Fibroblast of villous mesenchyme (primary cell): ENCODE data around the gene LPIN3. TPM values are rescaled to one million over a fixed set of nuclear protein-coding genes. Genes with fewer than 3 reads are reported as not detected.

Source experiments
- DNase-seq: peaks from one replicate; pipeline ENCODE4 v3.0.0-alpha.2; 2010; ENCODE audit warnings: low read depth
- H3K4me3 ChIP-seq: 2 replicates; pipeline ENCODE4 v1.5.1; 2011; ENCODE audit warnings: low read depth, mild to moderate bottlenecking, low read length
- total RNA-seq: library from RNA; depleted of rRNA; stranded (reverse); fragments of >200 nt; gene quantifications from 2 replicates; pipeline ENCODE4 v1.2.3, GENCODE V29; 2012
- TF ChIP-seq, protein P1 (sequence below): IDR thresholded peaks from 2 replicates; pipeline ENCODE4 v1.5.1; 2012; ENCODE audit warnings: low read depth, mild to moderate bottlenecking, low read length; ENCODE audit not compliant: insufficient read depth

LPIN3 gene
- total RNA-seq, 1 donor, result 5.6 TPM

DNA sequence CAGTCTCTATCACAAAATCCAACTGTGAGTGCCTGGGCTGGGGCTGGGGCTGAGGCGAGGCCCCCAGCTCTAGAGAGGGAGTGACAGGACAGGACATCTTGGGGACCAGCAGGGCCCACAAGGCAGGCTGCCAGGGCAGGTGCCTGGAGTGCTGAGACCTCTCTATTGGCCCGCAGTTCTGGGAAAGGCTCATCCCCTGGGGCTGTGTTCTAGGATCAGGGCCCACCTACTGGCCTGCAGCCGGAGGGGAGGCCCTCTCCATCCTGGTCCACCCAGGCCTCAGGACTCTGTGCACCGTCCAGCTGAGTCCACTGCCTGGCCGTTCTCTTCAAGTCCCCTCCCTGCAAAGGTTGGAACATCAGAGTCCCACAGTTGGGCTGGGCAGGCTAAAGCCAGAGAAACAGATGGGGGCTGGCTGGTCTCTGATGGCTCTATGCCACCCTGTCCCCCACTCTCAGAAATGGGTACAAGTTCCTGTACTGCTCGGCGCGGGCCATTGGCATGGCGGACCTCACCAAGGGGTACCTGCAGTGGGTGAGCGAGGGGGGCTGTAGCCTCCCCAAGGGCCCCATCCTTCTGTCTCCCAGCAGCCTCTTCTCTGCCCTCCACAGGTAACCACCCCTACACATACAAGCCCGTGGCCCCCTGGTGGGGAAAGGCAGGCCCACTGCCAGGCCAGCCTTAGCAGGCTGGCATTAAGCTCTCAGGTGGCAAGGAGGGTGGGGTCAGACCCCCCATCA, 17.0 kb downstream of the LPIN3 start:
- TF ChIP-seq, protein P1, sequence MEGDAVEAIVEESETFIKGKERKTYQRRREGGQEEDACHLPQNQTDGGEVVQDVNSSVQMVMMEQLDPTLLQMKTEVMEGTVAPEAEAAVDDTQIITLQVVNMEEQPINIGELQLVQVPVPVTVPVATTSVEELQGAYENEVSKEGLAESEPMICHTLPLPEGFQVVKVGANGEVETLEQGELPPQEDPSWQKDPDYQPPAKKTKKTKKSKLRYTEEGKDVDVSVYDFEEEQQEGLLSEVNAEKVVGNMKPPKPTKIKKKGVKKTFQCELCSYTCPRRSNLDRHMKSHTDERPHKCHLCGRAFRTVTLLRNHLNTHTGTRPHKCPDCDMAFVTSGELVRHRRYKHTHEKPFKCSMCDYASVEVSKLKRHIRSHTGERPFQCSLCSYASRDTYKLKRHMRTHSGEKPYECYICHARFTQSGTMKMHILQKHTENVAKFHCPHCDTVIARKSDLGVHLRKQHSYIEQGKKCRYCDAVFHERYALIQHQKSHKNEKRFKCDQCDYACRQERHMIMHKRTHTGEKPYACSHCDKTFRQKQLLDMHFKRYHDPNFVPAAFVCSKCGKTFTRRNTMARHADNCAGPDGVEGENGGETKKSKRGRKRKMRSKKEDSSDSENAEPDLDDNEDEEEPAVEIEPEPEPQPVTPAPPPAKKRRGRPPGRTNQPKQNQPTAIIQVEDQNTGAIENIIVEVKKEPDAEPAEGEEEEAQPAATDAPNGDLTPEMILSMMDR, result no peak
- no peak for DNase-seq
- no peak overlapping the region for H3K4me3 ChIP-seq

DNA sequence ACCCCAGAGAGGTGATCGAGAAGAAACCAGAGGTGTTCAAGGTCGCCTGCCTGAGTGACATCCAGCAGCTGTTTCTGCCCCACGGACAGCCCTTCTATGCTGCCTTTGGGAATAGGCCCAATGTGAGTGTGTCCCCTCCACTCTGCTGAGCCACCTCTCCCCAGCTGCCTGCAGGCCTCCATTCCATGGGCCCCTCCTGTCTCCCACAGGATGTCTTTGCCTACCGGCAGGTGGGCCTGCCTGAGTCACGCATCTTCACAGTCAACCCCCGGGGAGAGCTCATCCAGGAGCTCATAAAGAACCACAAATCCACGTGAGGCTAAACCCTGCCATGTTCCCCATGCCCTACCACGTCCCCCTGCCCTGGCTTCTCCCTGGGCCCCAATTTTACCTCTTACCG, 17.6 kb downstream of the LPIN3 start:
- no peak for DNase-seq
- TF ChIP-seq, protein P1, result no peak
- H3K4me3 ChIP-seq, result no peak overlapping the region

DNA sequence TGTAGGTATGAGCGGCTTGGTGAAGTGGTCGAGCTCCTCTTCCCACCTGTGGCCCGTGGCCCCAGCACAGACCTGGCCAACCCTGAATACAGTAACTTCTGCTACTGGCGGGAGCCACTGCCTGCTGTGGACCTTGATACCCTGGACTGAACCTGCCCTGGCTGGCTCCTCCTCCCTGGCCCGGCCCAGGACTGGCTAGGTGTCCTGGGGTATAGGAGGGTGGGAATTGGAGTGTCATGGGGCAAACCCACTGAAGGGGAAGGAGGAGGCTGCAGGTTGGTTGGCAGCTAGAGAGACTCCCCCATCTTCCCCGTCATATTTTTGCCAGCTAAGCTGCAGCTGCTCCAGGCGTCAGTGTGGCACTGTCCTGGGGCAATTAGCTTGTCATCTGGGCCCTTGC, 18.1 kb downstream of the LPIN3 start:
- no peak for DNase-seq
- no peak overlapping the region for H3K4me3 ChIP-seq
- TF ChIP-seq, protein P1, result no peak

DNA sequence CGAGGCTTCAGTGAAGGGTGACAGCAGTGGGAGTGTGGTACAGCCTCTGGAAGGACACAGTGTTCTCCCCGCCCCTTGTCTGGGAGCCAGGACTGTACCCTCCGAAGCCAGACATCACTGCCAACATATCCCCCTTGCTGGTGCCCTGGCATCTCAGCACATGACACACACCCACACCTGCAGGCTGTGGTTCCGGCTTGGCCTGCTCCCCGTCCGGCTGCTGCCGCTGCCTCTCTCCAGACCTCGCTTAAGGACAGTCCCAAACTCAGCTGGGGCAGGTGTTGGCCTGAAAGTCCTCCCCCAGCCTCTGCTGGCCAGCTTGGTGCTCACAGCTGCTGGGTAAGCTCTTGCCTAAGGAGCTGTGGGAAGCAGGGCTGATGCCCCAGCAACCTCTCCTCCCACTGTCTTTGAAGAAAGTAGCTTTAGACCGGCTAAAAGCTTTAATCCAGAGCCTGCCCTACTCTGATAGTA, 19.0 kb downstream of the LPIN3 start:
- H3K4me3 ChIP-seq, result no peak overlapping the region
- TF ChIP-seq, protein P1, result no peak
- no peak for DNase-seq

DNA sequence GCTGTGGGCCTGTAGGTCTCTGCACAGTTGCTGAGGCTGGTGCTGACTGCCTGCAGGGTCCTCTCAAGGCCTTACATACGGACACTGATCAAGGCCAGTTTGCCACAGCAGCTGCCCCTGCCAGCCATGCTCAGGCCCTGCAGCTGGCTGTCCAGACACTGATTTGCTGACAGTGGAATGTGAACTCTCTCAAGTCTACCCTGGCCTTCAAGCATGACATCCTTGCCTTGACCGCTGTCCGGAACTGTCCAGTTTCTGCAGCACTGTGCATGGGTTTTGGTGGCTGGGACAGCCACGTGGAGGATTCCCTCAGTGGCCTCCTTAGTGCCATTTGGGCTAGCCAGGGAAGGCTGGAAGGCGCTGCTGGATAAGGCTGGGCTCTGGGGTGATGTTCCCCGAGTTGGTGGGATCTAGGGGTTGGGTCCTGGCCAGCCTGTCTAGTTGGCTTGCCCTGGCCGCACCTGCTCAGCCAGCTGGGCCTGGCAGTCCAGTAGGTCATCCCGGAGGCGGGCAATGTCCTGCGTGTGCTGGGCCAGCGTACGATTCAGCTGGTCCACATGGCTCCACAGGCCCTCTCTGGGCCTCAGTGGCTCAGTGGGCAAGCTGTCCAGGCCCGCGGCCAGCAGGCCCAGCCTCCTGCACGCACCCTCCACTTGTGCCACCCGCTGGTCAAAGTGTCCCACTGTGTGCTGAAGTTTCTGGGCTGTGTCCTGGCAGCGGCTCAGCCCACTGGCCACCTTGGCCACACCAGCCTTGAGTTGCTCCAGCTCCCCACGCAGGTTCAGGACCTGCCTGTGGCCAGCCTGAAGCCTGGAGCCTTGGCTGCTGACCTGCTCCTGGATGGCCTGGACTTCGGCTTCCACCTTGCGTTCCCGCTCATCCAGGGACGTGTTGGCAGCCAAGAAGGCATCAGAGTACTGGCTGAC, 20.5 kb downstream of the LPIN3 start:
- no peak for DNase-seq
- H3K4me3 ChIP-seq, result no peak overlapping the region
- TF ChIP-seq, protein P1, result no peak

DNA sequence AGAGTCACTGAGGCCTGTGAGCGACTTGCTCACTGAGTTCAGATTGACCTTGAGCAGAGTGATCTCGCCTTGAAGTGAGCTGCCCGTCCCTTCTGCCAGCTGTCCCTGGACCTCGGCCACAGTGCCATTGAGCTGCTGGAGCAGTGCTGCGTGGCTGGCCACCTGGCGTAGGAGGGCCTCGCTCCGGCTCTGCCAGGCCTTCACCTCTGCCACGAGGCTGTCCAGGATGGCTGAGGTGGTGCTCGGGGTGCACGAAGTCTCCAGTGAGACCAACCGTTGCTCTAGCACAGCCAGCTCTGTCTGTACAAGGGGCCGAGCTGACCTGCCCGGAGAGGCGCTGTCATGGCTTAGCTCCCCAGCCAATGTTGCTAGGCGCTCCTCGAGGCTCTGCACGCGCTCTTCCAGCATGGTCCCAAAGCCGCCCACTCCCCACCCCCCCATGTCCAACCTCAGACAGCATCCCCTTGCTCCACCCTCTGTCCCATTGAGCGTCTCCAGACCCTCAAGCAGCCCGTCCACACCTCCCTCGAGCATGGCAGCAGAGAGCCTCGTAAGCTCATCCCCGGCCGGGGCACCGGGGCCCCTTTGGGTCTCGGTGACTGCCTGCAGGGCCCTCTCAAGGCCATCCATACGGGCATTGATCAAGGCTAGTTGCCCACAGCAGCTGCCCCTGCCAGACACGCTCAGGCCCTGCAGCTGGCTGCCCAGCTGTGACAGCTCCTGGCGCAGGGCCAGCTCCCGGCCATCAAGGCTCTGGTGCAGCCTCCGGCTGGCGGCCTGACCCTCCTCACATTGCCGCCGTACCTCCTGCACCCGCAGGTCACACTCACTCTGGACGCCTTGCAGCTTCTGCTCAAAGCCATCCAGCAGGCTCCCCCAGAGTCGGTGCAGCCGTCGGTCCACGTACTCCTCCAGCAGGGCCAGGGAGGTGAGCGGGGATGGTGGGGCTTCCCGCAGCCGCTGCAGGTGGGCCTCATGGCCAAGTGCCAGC, 21.4 kb downstream of the LPIN3 start:
- DNase-seq, result no peak
- TF ChIP-seq, protein P1, result no peak
- no peak overlapping the region for H3K4me3 ChIP-seq
